ENCODE results near the gene CCDC32.
"Not testable (repeated sequence)": the region's sequence is repeated elsewhere in the genome, so short reads cannot be mapped to it uniquely, and the experiment has no call there.

Gene CCDC32

GRCh38 chr15:40564591-40565332 is at the start of gene CCDC32:
CCDC32 (minus strand) TSS chr15:40565042; CDS start chr15:40563015, 2,027 bp downstream.
- peak; percentile 89 for DNase-seq

GRCh38 chr15:40613080-40613479 is 48.2 kb upstream of the CCDC32 start:
- DNase-seq = no peak

- DNase-seq = no peak
Measured at GRCh38 chr15:40603935-40604334, 39.1 kb upstream of the CCDC32 start.

- no peak for DNase-seq
Measured at GRCh38 chr15:40600956-40601355, 36.1 kb upstream of the CCDC32 start.

- DNase-seq = no peak
Measured at GRCh38 chr15:40598672-40599071, 33.8 kb upstream of the CCDC32 start.

GRCh38 chr15:40598126-40598525 is 33.3 kb upstream of the CCDC32 start:
- no peak for DNase-seq

GRCh38 chr15:40597024-40597423 is 32.2 kb upstream of the CCDC32 start:
- no peak for DNase-seq

GRCh38 chr15:40595773-40596172 is 30.9 kb upstream of the CCDC32 start:
- no peak for DNase-seq

GRCh38 chr15:40595219-40595618 is 30.4 kb upstream of the CCDC32 start:
- no peak for DNase-seq

GRCh38 chr15:40594429-40594836 is 29.6 kb upstream of the CCDC32 start:
- DNase-seq = no peak

GRCh38 chr15:40593588-40594428 is 29.0 kb upstream of the CCDC32 start, which contains the start of gene KNL1:
KNL1 (plus strand) TSS chr15:40594249; CDS start chr15:40602932, 8,683 bp downstream.
- DNase-seq = peak; percentile 91 to 94

- DNase-seq = no peak
Measured at GRCh38 chr15:40593165-40593564, 28.3 kb upstream of the CCDC32 start.

- no peak for DNase-seq
Measured at GRCh38 chr15:40591389-40591788, 26.5 kb upstream of the CCDC32 start.

GRCh38 chr15:40590667-40591050 is 25.8 kb upstream of the CCDC32 start:
- DNase-seq = no peak

- DNase-seq = no peak
Measured at GRCh38 chr15:40584191-40584590, 19.3 kb upstream of the CCDC32 start.

- DNase-seq = no peak
Measured at GRCh38 chr15:40582726-40583246, 17.9 kb upstream of the CCDC32 start.

- DNase-seq = not testable (repeated sequence)
Measured at GRCh38 chr15:40581796-40582195, 17.0 kb upstream of the CCDC32 start.

GRCh38 chr15:40578892-40579291 is 14.1 kb upstream of the CCDC32 start:
- DNase-seq = no peak

GRCh38 chr15:40576914-40577313 is 12.1 kb upstream of the CCDC32 start:
- DNase-seq = not testable (repeated sequence)

- DNase-seq = no peak
Measured at GRCh38 chr15:40575113-40575512, 10.3 kb upstream of the CCDC32 start.

- peak; percentile 91 for DNase-seq
Measured at GRCh38 chr15:40569129-40569953, 4.5 kb upstream of the CCDC32 start, which contains the start of gene RPUSD2. RPUSD2 (plus strand) TSS chr15:40569299; CDS start chr15:40569338, 39 bp downstream.

- no peak for DNase-seq
Measured at GRCh38 chr15:40567111-40567510, 2.3 kb upstream of the CCDC32 start.

Measured in stimulated activated CD4-positive, alpha-beta T cell treated with anti-CD3 and anti-CD28 coated beads, Interleukin-2, amount 100 ng/mL, for 48 hours (primary cell).